HG03354 (cell line): Measurements from ENCODE around the gene WNT3.
"Not testable (repeated sequence)": the region's sequence is repeated elsewhere in the genome, so short reads cannot be mapped to it uniquely, and the experiment has no call there.

ENCODE experiments used
- ATAC-seq: cut with Tn5 transposase; IDR thresholded peaks from one replicate; pipeline ENCODE4 v1.9.1; 2021; ENCODE audit warnings: mild to moderate bottlenecking; ENCODE audit not compliant: unreplicated experiment, poor library complexity, severe bottlenecking

The WNT3 gene

DNA sequence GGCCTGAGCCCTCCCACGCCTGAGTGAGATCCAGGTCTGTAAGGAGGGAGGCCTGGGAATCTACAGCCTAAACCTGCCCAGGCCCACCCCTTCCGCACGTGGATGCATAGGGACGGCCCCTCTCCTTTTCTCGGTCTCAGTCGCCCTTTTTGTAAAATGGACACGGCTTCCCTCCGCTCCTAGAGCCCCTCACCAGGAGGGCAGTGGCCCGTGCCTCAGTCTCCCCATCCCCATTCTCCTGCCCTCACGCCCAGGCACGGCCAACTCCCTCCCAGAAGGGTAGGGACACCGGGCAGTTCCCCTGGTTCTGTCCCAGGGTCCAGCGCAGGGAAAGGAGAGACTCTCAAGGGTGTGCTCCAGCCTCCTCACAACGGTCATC lies 48.1 kb downstream of the WNT3 start:
- no peak for ATAC-seq

DNA sequence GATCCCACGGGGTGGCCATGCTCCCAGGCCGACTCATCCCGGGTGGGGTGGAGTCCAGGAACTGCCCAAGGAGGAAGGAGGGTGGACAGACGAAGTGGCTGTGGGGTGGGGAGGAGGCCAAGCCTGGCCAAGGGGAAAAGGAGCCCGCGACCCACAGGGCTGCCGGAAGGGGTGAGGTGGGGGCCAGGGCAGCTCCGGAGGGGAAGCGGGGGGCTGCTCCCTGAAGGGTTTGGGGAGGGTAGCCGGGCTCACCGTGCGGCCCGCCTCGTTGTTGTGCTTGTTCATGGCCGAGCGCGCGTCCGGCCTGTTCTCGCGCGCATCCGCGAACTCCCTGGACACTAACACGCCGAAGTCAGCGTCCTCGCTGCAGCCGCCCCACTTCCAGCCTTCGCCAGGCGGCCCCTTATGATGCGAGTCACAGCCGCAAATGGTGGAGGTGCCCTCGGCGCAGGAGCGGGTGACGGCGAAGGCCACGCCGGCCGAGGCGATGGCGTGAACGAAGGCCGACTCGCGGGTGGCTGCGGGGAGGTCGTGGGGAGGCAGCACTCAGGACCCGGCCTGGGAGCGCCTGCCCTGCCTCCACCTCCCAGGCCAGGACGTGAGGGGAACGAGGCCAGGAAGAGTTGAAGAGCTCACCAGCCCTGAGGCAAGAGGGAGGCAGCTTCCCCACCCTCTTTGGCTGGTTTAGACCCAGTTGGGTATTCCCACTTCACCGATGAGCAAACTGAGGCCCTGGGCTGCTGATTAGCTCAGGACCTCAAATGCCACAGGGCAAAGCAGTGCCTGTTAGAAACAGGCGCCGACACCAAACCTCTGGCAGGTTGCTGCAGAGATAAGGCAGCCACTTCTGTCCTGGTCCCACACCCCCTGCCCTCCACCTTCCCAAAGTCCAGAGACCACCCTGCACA lies 48.7 kb downstream of the WNT3 start:
- no peak for ATAC-seq

DNA sequence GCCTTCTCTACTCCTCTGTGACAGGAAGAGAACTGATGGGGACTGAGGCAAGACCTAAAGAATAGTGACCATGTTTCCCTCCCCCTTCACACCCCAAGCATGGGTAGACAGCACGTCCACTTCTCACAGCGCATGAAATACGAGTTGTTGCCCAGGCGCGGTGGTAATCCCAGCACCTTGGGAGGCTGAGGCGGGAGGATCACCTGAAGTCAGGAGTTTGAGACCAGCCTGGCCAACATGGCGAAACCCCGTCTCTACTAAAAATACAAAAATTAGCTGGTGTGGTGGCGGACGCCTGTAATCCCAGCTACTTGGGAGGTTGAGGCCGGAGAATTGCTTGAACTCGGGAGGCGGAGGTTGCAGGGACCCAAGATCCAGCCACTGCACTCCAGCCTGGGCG lies 49.6 kb downstream of the WNT3 start:
- ATAC-seq, result not testable (repeated sequence)

DNA sequence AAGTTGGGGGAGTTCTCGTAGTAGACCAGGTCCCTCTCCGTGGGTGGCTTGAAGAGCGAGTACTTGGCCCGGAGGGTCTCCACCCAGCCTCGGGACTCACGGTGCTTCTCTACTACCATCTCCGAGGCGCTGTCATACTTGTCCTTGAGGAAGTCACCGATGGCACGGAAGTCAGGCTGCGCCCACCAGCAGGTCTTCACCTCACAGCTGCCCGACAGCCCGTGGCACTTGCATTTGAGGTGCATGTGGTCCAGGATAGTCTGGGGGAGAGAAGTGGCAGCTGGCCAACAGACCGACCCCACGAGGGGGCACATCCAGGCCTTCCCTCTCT lies 50.0 kb downstream of the WNT3 start:
- ATAC-seq, result no peak

DNA sequence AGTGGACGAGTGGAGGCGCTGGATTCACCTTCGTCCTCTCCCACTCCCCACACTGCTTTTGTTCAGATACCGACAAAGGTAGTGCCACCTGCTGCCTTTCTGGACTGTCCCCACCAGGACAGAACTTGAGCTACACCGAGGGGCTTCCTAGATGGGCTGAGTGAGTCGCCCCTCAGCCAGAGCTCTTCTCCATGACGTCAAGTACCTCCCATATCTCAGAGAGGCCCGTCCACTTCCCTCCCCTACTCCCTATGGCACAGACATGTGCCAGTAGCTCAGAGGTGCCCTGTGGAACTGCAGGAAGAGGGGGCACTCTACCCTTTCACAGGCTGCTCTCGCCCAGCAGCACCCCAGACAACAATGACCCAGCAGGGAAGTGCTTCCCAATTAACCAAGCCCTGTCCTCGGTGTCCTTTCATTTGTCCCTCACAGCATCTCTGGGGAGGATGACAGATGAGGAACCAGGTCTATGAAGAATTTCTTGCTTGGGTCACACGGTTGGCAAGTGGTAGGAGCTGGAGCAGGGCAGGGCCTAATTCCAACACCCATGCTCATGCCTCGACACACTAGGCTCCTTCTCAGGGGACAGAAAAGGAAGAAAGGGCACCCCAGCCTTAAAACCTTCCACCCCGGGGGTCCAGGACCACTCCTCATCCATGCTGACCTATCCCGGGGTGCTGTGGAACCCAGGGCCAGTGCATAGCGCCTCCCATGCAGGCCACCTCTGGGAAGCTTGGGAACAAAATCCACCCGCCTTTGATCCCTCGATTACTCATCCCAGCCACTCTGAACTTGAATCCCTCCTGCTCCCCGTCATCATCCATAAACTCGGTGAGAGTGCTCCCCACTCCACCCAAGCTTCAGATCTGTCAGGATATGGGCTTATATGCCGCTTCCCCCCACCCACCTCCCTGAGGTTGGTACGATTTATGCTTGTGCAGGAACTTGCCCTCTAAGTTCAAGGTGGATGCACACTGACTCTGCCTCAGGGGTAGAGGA lies 51.7 kb downstream of the WNT3 start:
- ATAC-seq, result no peak

DNA sequence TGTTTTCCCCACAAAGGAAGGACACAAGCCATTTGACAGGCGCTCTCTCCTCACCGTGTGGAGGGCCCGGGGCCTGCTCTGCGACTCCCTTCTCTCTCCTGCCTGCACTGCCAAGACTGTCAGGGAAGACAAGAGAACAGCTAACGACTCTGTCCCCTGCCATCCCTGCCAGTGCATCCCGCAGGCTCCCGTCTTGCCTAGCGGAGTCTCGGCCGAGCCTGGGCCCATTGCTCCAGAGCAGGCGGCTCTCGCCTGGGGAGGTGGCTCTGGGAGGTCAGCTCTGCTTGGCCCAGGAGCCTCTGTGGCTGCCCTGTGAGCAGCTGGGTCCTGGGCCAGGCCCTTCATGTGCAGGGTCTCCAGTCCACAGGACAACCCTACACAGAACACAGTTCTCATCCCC lies 53.0 kb downstream of the WNT3 start:
- ATAC-seq, result no peak

DNA sequence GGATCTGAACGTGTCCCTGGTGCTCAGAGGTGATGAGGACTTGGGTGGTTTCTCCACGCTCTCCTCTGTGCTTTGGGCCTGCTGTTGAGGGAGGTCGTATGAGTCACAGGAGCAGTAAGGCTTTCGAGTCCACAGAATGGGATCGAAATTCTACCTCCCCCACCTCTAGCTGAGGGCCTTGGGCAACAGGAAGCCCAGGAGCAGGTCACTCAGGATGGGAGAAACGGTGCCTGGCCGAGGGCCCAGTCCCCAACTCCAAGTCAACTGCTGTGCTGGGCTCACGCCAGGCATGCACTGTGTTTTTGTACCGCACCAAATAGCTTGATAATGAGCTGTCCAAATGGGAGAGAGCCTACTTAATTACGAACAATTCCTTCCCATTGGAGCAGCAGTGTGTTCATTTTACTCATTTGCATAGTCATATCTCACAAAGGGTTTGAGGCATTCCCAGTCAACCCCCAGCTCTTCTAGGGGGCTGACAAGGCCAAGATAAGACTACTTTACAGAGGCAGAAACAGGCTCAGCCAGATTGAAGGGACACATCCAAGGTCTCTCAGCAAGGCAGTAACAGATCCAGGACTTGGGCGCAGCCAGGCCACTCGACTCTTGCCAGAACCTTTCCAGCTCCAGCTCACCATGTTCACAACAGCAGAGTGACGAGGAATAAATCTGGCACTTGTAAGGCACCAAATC lies 53.6 kb downstream of the WNT3 start:
- ATAC-seq, result no peak

DNA sequence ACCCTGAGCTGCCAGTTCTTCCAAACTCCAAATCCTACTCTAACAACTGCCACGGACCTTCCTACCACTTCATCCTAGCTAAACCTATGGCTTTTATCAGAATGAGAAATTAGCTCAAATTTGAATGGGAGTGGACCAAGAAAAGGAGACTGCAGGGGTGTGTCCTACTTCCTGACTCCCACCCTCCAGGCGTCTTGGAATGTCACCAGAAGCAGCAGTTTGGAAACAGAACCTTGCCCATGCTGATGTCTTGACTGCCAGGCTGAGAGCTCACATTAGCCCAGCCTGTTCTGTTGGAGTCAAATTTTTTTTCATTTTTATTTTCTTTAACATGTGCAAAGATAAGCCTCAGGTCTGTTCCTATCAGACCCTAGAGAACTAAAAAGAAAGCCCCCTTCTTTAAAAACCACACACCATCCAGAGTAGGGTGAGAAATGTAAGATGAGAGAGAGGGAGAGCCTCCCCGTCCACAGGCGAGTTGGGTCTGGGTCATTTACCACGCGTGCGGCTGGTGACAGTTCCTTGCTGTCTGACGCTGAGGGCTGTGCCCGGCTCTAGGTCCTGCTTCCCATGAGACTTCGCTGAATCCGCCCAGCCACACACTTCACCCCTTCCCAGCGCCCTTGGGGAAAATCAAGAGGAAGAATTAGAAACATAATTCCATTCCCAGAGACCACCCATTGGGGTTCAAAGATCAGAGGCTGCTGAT lies 54.3 kb downstream of the WNT3 start:
- ATAC-seq, result no peak

DNA sequence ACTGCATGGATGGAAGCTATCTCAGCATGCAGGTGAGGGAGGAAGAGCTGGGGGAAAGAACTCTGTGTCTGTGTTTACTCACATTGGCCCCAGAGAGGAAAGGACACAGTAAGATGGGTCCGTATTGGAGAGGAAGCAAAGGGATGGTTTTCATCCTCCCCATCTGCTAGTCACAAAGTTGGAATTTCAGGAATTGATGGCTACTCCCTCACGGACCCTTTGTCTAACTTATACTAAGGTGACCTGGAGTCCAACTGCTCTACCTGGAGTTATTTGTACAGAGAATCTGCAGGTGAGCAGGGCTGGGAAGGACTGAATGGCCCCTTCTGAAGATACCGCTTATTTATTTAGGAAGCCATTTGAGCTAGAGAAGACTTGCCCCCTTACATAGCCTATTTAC lies 55.1 kb downstream of the WNT3 start:
- no peak for ATAC-seq

DNA sequence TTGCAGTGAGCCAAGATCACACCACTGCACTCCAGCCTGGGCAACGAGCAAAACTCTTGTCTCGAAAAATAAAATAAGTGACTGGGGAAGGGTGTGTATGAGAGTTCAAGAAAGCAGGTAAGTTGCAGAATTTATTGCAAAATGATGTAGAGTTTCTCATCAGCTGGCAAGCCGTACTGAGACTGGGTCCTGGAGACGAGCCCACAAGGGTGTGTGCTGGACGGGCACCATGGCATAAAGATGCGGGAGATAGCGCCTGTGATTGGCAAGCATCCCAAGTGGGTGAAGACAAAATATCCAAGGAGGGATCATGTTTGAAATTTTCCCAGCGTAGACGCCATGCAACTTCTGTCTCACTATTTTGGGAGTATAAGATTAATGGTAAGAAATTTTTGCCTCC lies 59.4 kb downstream of the WNT3 start:
- ATAC-seq, result no peak

DNA sequence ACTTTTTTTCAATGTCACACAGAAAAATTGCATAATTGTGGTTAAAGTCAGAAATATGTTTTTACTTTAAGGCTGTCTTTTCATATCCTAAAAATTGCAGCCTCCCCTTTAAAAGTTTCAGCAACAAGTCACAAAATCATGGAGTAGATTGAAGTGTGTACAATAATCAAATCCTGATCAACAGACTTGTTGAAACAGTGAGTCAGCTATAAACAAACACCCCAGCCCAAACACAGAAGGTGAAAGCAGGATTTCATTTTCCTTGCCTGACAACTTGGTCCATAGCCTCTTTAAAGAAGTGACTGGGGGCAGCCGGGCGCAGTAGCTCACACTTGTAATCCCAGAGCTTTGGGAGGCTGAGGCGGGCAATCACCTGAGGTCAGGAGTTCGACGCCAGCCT lies 59.9 kb downstream of the WNT3 start:
- ATAC-seq, result no peak

DNA sequence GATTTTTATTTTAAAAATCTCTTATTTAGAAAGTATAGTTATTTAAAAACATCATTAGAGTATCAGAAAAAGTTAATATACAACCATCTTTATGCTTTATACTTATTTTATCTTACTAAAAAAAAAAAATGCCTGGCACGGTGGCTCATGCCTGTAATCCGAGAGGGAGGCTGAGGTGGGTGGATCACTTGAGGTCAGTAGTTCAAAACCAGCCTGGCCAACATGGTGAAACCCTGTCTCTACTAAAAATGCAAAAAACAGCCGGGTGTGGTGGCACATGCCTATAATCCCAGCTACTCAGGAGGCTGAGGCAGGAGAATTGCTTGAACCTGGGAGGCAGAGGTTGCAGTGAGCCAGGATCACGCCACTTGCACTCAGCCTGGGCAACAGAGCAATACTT lies 60.9 kb downstream of the WNT3 start:
- ATAC-seq, result not testable (repeated sequence)

DNA sequence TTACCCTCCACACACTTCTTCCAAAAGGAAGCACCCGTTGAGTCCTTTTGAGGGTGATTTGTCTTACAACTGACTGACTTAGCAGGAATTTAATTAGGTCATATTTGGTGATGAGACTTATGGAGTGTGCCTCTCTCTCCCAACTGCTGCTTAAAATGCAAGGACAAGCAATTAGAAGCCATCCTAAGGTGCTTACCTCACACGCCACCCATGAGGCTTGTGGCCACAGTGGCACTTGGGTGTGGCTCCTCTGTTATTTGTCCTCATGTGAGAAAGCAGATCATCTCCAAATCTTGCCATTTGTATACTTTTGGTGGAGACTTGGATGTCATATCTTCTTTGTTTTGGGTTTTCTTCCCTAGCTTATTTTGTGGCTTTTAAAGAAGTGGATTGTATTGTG lies 61.6 kb downstream of the WNT3 start:
- ATAC-seq, result no peak

DNA sequence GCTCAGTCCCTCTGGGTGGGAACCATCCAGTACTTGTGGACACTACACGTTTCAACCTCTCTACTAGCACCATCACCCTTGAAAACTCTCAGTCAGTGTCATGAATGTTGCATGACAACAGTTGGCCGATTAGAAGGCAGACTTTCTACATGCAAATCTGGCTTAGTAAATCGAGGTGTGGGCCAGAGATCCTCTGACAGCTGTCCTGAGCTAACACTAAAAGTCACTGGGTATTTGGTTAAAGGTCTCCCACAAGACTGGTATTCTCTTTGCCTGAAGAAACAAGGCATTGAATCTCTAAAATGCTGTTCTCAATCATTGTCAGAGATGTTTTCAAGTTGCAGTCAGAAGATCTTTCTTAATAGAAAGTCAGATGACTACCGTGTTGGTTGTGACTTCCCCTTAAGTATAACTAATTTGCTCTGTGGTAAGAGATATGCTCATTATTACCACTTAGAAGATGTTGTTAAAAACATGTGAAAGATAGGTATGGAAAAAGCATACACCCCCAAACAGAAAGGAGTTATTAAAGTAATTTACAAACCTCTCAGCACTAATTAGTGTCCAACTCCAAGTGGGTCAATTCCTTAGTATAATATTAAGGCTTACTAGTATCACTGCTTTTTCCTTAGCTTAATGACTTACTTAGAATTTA lies 62.3 kb downstream of the WNT3 start:
- no peak for ATAC-seq

DNA sequence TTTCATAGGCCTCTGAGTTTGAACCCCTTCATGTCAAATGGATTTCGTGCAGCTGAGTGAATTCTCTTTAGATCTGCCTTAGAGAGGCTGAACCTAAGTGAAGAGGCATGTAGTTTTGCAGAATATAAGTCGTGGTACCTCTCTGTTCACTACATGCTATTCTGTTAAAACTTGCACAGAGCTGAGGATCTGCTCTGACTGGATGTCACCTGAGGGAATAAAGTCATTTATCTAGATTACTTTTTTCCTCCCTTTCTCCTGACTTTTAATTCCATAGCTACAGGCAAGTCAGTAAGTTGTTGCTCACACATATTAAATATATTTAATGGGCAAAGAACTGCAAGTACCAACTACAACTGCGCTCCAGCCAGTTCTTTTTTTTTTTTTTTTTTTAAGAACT lies 64.7 kb downstream of the WNT3 start:
- ATAC-seq, result no peak

DNA sequence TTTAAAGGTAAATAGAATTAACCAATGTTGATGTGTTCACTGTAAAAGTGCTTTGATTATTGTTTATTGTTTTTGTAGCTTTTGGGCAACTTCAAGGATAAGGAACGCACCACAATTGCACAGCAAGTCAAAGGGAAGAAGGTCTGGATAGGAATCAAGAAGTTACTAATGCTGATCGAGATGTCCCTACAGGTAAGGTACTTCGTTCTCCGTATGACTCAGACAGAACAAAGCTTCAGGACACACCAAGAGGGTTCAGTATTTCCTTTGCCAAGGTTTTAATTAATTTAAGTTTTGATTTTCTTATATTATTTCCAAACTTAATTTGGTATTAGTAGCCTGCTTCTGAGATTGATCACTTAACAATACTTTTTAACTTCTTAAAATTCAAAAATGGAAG lies 67.1 kb downstream of the WNT3 start:
- no peak for ATAC-seq

DNA sequence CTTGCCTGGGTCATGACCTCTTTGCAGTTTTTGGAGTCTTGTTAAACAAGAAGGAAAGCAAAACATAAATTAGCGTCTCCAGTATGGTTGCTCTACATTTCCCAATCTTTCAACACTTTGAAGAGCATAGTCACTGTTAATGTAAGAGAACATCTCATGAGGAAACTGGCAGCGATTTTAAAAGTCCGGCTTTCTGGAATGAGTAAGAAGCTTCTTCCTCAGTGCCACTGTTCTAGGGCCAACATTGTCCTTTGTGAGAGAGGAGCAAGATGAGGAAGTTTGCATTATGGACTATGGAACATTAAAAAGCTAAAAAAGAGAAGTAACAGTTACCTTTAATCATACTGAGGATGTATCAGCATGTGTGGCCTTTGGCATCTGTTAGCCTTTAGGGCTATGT lies 73.1 kb downstream of the WNT3 start:
- no peak for ATAC-seq

DNA sequence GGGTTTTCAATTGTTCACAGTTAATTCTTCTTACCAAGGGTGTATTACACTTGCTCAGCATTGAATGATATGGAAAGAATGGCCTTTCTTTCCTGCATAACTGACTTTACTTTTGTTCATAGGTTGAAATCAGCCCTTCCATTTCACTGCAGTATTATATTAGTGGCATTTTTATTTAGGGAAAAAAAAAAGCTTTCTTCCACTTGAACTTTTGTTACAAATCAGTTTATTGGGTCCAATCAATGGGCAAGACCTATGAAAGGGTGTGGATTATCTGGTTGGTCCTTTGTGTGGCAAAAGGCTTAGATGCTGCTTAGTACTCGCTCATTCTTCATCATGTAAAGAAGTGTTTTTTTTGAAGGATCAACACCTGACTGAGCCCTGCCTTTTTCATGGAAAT lies 74.1 kb downstream of the WNT3 start:
- ATAC-seq, result no peak

DNA sequence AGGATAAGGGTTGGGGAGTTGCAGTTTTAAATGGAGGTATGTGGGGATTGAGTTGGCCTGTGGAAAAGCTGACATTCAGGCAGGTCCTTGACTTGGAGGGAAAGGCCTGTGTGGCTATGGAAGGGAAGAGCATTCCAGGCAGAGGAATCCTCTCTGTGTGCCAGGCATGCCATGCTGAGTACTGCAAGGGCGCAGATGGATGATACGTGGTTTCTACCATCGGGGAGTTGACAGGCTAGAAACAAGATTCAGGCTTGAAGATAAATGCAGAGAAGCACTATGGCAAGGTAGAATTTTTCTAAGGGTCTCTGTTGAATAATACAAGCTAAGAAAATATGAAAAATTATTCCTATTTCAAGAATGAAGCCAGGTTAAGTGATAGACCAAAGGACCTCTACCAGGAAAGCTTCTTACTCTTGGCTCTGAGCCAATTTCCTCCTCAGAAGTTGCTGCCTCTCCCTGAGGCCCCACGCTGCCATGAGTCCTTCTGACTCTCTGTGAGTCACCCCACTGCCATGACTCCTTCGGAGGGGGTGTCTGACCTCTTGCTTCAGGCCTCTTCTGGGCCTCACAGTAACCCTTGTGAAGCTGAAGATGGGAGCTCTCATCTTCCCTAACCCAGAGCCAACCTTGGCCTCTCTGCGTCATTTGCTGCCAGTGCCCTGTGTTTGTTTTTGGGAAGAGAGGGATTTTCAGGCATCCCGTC lies 75.8 kb downstream of the WNT3 start:
- ATAC-seq, result no peak
